Natural killer cell (primary cell): ENCODE results near the gene DHFR. TPM values are rescaled to one million over a fixed set of nuclear protein-coding genes. Genes with fewer than 3 reads are reported as not detected.
A peak's percentile ranks its signal among the peaks of the same experiment; 100 is the strongest.

ENCODE experiments used
- ATAC-seq, 3 donors: fragments of 150-1000 bp in 2 of 3; fragments of 200-7000 bp in 1 of 3; cut with Tn5 transposase; 1 replicate in 1 of 3; 2 replicates in 2 of 3; pipeline ENCODE4 v1.10.0; 2021; ENCODE audit warnings: mild to moderate bottlenecking in 2 of 3, moderate library complexity in 2 of 3
- DNase-seq, 2 donors: peaks; one replicate each; pipeline versions ENCODE4 v3.0.0 to v3.0.0-alpha.2; 2013 to 2021; ENCODE audit warnings: mixed read lengths in 1 of 2
- H3K27ac ChIP-seq: one replicate; pipeline ENCODE4 v1.5.1; 2013; ENCODE audit warnings: mild to moderate bottlenecking, low read length
- H3K27me3 ChIP-seq: one replicate; pipeline ENCODE4 v1.6.1; 2013; ENCODE audit warnings: low read length; ENCODE audit not compliant: control insufficient read depth, insufficient read depth
- H3K36me3 ChIP-seq: one replicate; pipeline ENCODE4 v1.6.1; 2013; ENCODE audit warnings: low read length; ENCODE audit not compliant: control insufficient read depth, insufficient read depth
- H3K4me1 ChIP-seq: one replicate; pipeline ENCODE4 v1.6.1; 2013; ENCODE audit warnings: low read length; ENCODE audit not compliant: control insufficient read depth, insufficient read depth
- H3K4me3 ChIP-seq: one replicate; pipeline ENCODE4 v1.5.1; 2013; ENCODE audit warnings: low read length
- H3K9me3 ChIP-seq: one replicate; pipeline ENCODE4 v1.6.1; 2013; ENCODE audit warnings: low read length; ENCODE audit not compliant: control insufficient read depth, insufficient read depth
- H3K27ac Mint-ChIP-seq, 2 donors: one replicate each; pipeline ENCODE4 v1.8.0; 2022; ENCODE audit warnings: mild to moderate bottlenecking in 2 of 2, mixed read lengths in 2 of 2, moderate library complexity in 1 of 2
- H3K27me3 Mint-ChIP-seq, 2 donors: one replicate each; pipeline ENCODE4 v1.8.0; 2022; ENCODE audit warnings: low read depth in 2 of 2, mixed read lengths in 2 of 2
- H3K36me3 Mint-ChIP-seq: one replicate; pipeline ENCODE4 v1.8.0; 2022; ENCODE audit warnings: mixed read lengths
- H3K4me1 Mint-ChIP-seq, 2 donors: one replicate each; pipeline ENCODE4 v1.8.0; 2022; ENCODE audit warnings: mixed read lengths in 2 of 2
- H3K4me3 Mint-ChIP-seq: one replicate; pipeline ENCODE4 v1.8.0; 2022; ENCODE audit warnings: mild to moderate bottlenecking, moderate library complexity, mixed read lengths
- H3K9me3 Mint-ChIP-seq, 2 donors: one replicate each; pipeline ENCODE4 v1.8.0; 2022; ENCODE audit warnings: mixed read lengths in 2 of 2
- CTCF ChIP-seq: fragments of 200-600 bp; IDR thresholded peaks from one replicate; pipeline ENCODE4 v1.8.0; 2022; ENCODE audit warnings: antibody characterized with exemption
- WGBS: methylation state at CpG from one replicate; pipeline ENCODE4 v1.1.7; 2013; ENCODE audit warnings: missing lambda C conversion rate; ENCODE audit not compliant: insufficient coverage; 5-methylcytosine and 5-hydroxymethylcytosine counted together
- intact Hi-C: fragments of 100-400 bp; cut with micrococcal nuclease; formaldehyde crosslinking; loops from one replicate; pipeline ENCODE4 v1.14.2; 2022
- total RNA-seq, 4 donors: library from RNA; stranded (reverse); fragments of 120-200 nt in 1 of 4; gene quantifications; one replicate each; pipeline versions ENCODE4 v1.2.3 to v1.2.4, GENCODE V29; 2013 to 2022

Gene DHFR
- total RNA-seq, 3 donors from 2014 or later (not counting 1 experiment from before 2014, with no cell fraction given), result 8.8 to 14.3 (median 12.0) TPM

- Histone ChIP-seq H3K36me3 (no peaks in the 10 kb centered on the region), H3K4me1 (no peaks in the 10 kb centered on the region), H3K9me3 (no peaks in the 10 kb centered on the region), H3K4me3 (no peak overlapping the region), H3K27me3 (no peaks in the 10 kb centered on the region), H3K27ac (no peak overlapping the region)
- H3K9me3 Mint-ChIP-seq, result no peaks in the 10 kb centered on the region
- H3K27me3 Mint-ChIP-seq, result no peaks in the 10 kb centered on the region
- WGBS, result 53% methylated on average over 4 of the region's 4 CpGs
- H3K4me3 Mint-ChIP-seq, result peak overlapping the region; percentile 64
- peak in 1 of 3 donors; percentile 50 for ATAC-seq
- peak overlapping the region; percentile 17 to 66 for H3K27ac Mint-ChIP-seq
- H3K36me3 Mint-ChIP-seq, result no peaks in the 10 kb centered on the region
- peaks cover 17 to 21% of the 10 kb centered on the region in 2 donors for H3K4me1 Mint-ChIP-seq
- DNase-seq, result no peak
- intact Hi-C loops, result loop anchor here (5.0 kb wide), 1 partner anchor 608 kb away; no protein-coding TSS in a partner anchor
- no peak for TF ChIP-seq CTCF
Observed at GRCh38 chr5:80688648-80689420, 34.1 kb upstream of the DHFR start.

DNA sequence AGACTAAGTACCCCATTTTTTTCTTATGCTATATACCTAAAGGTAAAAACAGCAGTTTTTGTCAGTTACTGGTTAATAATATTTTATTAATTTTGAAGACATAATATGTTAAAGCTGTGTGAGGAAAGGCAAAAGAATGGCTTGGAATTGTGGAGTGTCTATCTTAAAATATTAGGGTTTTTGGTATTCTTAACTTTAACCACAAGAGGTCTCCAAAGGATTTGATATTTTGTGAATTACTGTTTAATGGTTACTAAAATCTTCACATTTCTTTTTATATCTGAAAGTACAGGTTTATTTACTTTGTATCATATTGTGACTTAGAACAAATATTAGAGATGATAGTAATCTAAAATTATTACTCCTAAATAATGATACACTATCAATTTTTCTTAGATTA is 32.0 kb upstream of the DHFR start:
- no peak overlapping the region for H3K27ac ChIP-seq
- ATAC-seq (peak in 1 of 3 donors; percentile 44), DNase-seq (peak in 1 of 2 donors; percentile 52)
- Mint-ChIP-seq H3K4me1 (peaks cover 17 to 21% of the 10 kb centered on the region in 2 donors), H3K4me3 (no peak overlapping the region), H3K9me3 (no peaks in the 10 kb centered on the region), H3K27me3 (no peaks in the 10 kb centered on the region), H3K36me3 (no peaks in the 10 kb centered on the region), H3K27ac (peak overlapping the region in 1 of 2 donors; percentile 1)
- intact Hi-C loops, result loop anchor here (1.0 to 5.0 kb wide), 4 partner anchors 422 to 611 kb away; no protein-coding TSS in a partner anchor
- no peaks in the 10 kb centered on the region for H3K27me3 ChIP-seq
- H3K4me3 ChIP-seq, result no peak overlapping the region
- H3K4me1 ChIP-seq, result no peaks in the 10 kb centered on the region
- TF ChIP-seq CTCF, result peak; percentile 69
- H3K36me3 ChIP-seq, result peaks cover 3% of the 10 kb centered on the region
- no peaks in the 10 kb centered on the region for H3K9me3 ChIP-seq

DNA sequence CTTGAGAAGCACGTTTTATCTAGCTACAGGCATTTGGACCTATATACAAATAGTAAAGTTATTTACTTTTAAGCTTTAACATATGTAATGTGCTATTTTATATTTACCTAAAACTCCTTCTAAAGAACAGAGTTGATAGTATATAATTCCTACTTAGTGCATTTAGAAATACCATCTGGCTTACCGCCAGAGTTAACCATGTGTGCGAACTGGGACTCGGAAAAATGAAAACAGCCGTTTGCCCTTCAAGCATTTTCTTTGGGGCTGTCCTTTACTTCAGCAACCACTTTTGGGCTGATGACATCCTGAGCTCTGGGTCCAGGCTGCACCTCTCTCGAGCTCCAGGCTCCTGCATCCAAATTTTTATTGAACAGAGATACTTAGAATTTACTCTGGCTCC is 21.9 kb upstream of the DHFR start:
- intact Hi-C loops, result no loop called here
- Mint-ChIP-seq H3K36me3 (peaks cover 13% of the 10 kb centered on the region), H3K9me3 (no peaks in the 10 kb centered on the region), H3K27me3 (no peaks in the 10 kb centered on the region), H3K27ac (no peak overlapping the region), H3K4me3 (no peak overlapping the region), H3K4me1 (no peaks in the 10 kb centered on the region)
- no peak for ATAC-seq
- Histone ChIP-seq H3K36me3 (peaks cover 41% of the 10 kb centered on the region), H3K27ac (no peak overlapping the region), H3K4me1 (no peaks in the 10 kb centered on the region), H3K4me3 (no peak overlapping the region), H3K27me3 (no peaks in the 10 kb centered on the region), H3K9me3 (no peaks in the 10 kb centered on the region)
- WGBS, result 96% methylated on average over 5 of the region's 6 CpGs
- no peak for DNase-seq
- TF ChIP-seq CTCF, result no peak
